ENCODE results near the gene SPTSSA. TPM values are rescaled to one million over a fixed set of nuclear protein-coding genes. Genes with fewer than 3 reads are reported as not detected.
"Not testable (repeated sequence)": the region's sequence is repeated elsewhere in the genome, so short reads cannot be mapped to it uniquely, and the experiment has no call there.

Gene SPTSSA
- total RNA-seq, 4 donors from 2014 or later: 17.0 to 31.4 (median 21.7) TPM

- no peaks in the 10 kb centered on the region for H3K9me3 ChIP-seq
- peaks cover 0 to 3% (median 0%) of the 10 kb centered on the region in 3 donors for H3K36me3 ChIP-seq
- DNase-seq: peak in 1 of 3 donors; percentile 60
- H3K27me3 ChIP-seq: no peaks in the 10 kb centered on the region
- H3K4me1 ChIP-seq: peaks cover 0 to 16% (median 0%) of the 10 kb centered on the region in 4 donors
- no peak overlapping the region for H3K4me3 ChIP-seq
- TF ChIP-seq POLR2A (IDR thresholded peaks at IDR 0.05): no peak
- TF ChIP-seq CTCF (IDR thresholded peaks at IDR 0.05): no peak
- peak overlapping the region in 2 of 4 donors; percentile 42 to 55 for H3K27ac ChIP-seq
Observed at GRCh38 chr14:34436118-34436905, 25.7 kb downstream of the SPTSSA start.

GRCh38 chr14:34433957-34434356, 28.1 kb downstream of the SPTSSA start:
- Histone ChIP-seq H3K4me1 (peaks cover 0 to 16% (median 0%) of the 10 kb centered on the region in 4 donors), H3K36me3 (peaks cover 0 to 3% (median 0%) of the 10 kb centered on the region in 3 donors), H3K27me3 (no peaks in the 10 kb centered on the region), H3K9me3 (no peaks in the 10 kb centered on the region), H3K4me3 (no peak overlapping the region), H3K27ac (no peak overlapping the region)
- TF ChIP-seq POLR2A (IDR thresholded peaks at IDR 0.05): no peak
- DNase-seq: no peak

- not testable (repeated sequence) for DNase-seq, H3K4me3 ChIP-seq, H3K4me1 ChIP-seq, H3K27ac ChIP-seq, H3K27me3 ChIP-seq, H3K36me3 ChIP-seq, H3K9me3 ChIP-seq
Observed at GRCh38 chr14:34428102-34428466, 34.0 kb downstream of the SPTSSA start.

GRCh38 chr14:34426313-34427295, 35.4 kb downstream of the SPTSSA start:
- DNase-seq: no peak
- Histone ChIP-seq H3K4me3 (no peak overlapping the region), H3K9me3 (no peaks in the 10 kb centered on the region), H3K36me3 (no peaks in the 10 kb centered on the region), H3K4me1 (peaks cover 0 to 9% (median 0%) of the 10 kb centered on the region in 4 donors), H3K27me3 (no peaks in the 10 kb centered on the region), H3K27ac (no peak overlapping the region)
- TF ChIP-seq POLR2A (IDR thresholded peaks at IDR 0.05) (no peak), CTCF (IDR thresholded peaks at IDR 0.05) (no peak)

- no peaks in the 10 kb centered on the region for H3K27me3 ChIP-seq
- H3K4me3 ChIP-seq: no peak overlapping the region
- no peaks in the 10 kb centered on the region for H3K36me3 ChIP-seq
- peaks cover 0 to 6% (median 0%) of the 10 kb centered on the region in 4 donors for H3K9me3 ChIP-seq
- DNase-seq: peak in 1 of 3 donors; percentile 60
- no peak for TF ChIP-seq POLR2A (IDR thresholded peaks at IDR 0.05)
- TF ChIP-seq CTCF (IDR thresholded peaks at IDR 0.05): no peak
- peaks cover 0 to 9% (median 0%) of the 10 kb centered on the region in 4 donors for H3K4me1 ChIP-seq
- H3K27ac ChIP-seq: no peak overlapping the region
Observed at GRCh38 chr14:34425095-34425851, 36.8 kb downstream of the SPTSSA start.

GRCh38 chr14:34424488-34424887, 37.6 kb downstream of the SPTSSA start:
- Histone ChIP-seq H3K4me1 (peaks cover 0 to 9% (median 0%) of the 10 kb centered on the region in 4 donors), H3K27ac (no peak overlapping the region), H3K4me3 (no peak overlapping the region), H3K9me3 (peaks cover 0 to 6% (median 0%) of the 10 kb centered on the region in 4 donors), H3K36me3 (no peaks in the 10 kb centered on the region), H3K27me3 (no peaks in the 10 kb centered on the region)
- DNase-seq: no peak
- TF ChIP-seq CTCF (IDR thresholded peaks at IDR 0.05) (no peak), POLR2A (IDR thresholded peaks at IDR 0.05) (no peak)
